Germinal center (tissue), 1 donor: ENCODE data around the gene OTUB2.
A peak's percentile ranks its signal among the peaks of the same experiment; 100 is the strongest.
"Not testable (repeated sequence)": the region's sequence is repeated elsewhere in the genome, so short reads cannot be mapped to it uniquely, and the experiment has no call there.

Experiments
- DNase-seq: peaks from one replicate; pipeline ENCODE4 v3.0.0; 2012; ENCODE audit warnings: mixed read lengths, low spot score

The OTUB2 gene

GRCh38 chr14:94056579-94057308, 30.6 kb downstream of the OTUB2 start:
- no peak for DNase-seq

- DNase-seq = no peak
Measured at GRCh38 chr14:94058128-94058673, 32.1 kb downstream of the OTUB2 start.

- DNase-seq = no peak
Measured at GRCh38 chr14:94058674-94059138, 32.6 kb downstream of the OTUB2 start.

GRCh38 chr14:94059998-94060397, 33.9 kb downstream of the OTUB2 start:
- DNase-seq = no peak

GRCh38 chr14:94062344-94062940, 36.3 kb downstream of the OTUB2 start:
- no peak for DNase-seq

GRCh38 chr14:94066089-94066676, 40.0 kb downstream of the OTUB2 start:
- no peak for DNase-seq

- DNase-seq = not testable (repeated sequence)
Measured at GRCh38 chr14:94072076-94072475, 45.9 kb downstream of the OTUB2 start.

GRCh38 chr14:94074534-94074933, 48.4 kb downstream of the OTUB2 start:
- DNase-seq = no peak

GRCh38 chr14:94075008-94075407, 48.9 kb downstream of the OTUB2 start:
- no peak for DNase-seq

GRCh38 chr14:94077111-94077821, 51.1 kb downstream of the OTUB2 start:
- DNase-seq = no peak

- DNase-seq = no peak
Measured at GRCh38 chr14:94077823-94078222, 51.7 kb downstream of the OTUB2 start.

- DNase-seq = peak; percentile 36
Measured at GRCh38 chr14:94079891-94080620, 53.9 kb downstream of the OTUB2 start.

GRCh38 chr14:94080621-94081385, 54.7 kb downstream of the OTUB2 start, which contains the start of the genes DDX24 and IFI27L1:
TSS of gene DDX24 (minus strand) at chr14:94081202. CDS start at chr14:94079742, 1,460 bp downstream.
TSS of gene IFI27L1 (plus strand) at chr14:94081310. CDS start at chr14:94096938, 15,628 bp downstream.
- DNase-seq = peak; percentile 99

- no peak for DNase-seq
Measured at GRCh38 chr14:94081386-94081820, 55.3 kb downstream of the OTUB2 start.

- no peak for DNase-seq
Measured at GRCh38 chr14:94087891-94088290, 61.8 kb downstream of the OTUB2 start.

GRCh38 chr14:94088516-94088915, 62.4 kb downstream of the OTUB2 start:
- DNase-seq = no peak

GRCh38 chr14:94089479-94089878, 63.3 kb downstream of the OTUB2 start:
- no peak for DNase-seq

GRCh38 chr14:94093418-94093817, 67.3 kb downstream of the OTUB2 start:
- DNase-seq = no peak

GRCh38 chr14:94097091-94097490, 71.0 kb downstream of the OTUB2 start:
- DNase-seq = no peak
